Activated CD4-positive, alpha-beta T cell treated with anti-CD3 and anti-CD28 coated beads, Interleukin-2, amount 10 ng/mL, durations not matched to agents 24 days and 14 days (primary cell): ENCODE data around the gene DOP1A. TPM values are rescaled to one million over a fixed set of nuclear protein-coding genes. Genes with fewer than 3 reads are reported as not detected.
A peak's percentile ranks its signal among the peaks of the same experiment; 100 is the strongest.
"Not testable (repeated sequence)": the region's sequence is repeated elsewhere in the genome, so short reads cannot be mapped to it uniquely, and the experiment has no call there.

ENCODE experiments used
- DNase-seq: peaks from one replicate; pipeline ENCODE4 v3.0.0; 2022
- H3K27ac Mint-ChIP-seq: one replicate; pipeline ENCODE4 v1.8.0; 2022; ENCODE audit warnings: mild to moderate bottlenecking, mixed read lengths
- H3K27me3 Mint-ChIP-seq: one replicate; pipeline ENCODE4 v1.8.0; 2022; ENCODE audit warnings: mixed read lengths
- H3K36me3 Mint-ChIP-seq: one replicate; pipeline ENCODE4 v1.8.0; 2022; ENCODE audit warnings: low read depth, mild to moderate bottlenecking, mixed read lengths
- H3K4me1 Mint-ChIP-seq: one replicate; pipeline ENCODE4 v1.8.0; 2021; ENCODE audit warnings: mixed read lengths
- H3K4me3 Mint-ChIP-seq: one replicate; pipeline ENCODE4 v1.8.0; 2022; ENCODE audit warnings: mild to moderate bottlenecking, moderate library complexity, mixed read lengths
- H3K9me3 Mint-ChIP-seq: one replicate; pipeline ENCODE4 v1.8.0; 2021; ENCODE audit warnings: mixed read lengths
- intact Hi-C: fragments of 100-400 bp; cut with micrococcal nuclease; formaldehyde crosslinking; loops from one replicate; pipeline ENCODE4 v1.15.1; 2023
- total RNA-seq: library from RNA; stranded (reverse); gene quantifications from 2 replicates; pipeline ENCODE4 v1.2.3, GENCODE V29; 2022

DOP1A gene
- total RNA-seq, 1 donor from 2014 or later = 6.2 TPM

- intact Hi-C loops = no loop called here
- H3K4me3 Mint-ChIP-seq = no peak overlapping the region
- no peak overlapping the region for H3K27ac Mint-ChIP-seq
- peaks cover 38% of the 10 kb centered on the region for H3K36me3 Mint-ChIP-seq
- H3K4me1 Mint-ChIP-seq = peaks cover 18% of the 10 kb centered on the region
- no peaks in the 10 kb centered on the region for H3K27me3 Mint-ChIP-seq
- H3K9me3 Mint-ChIP-seq = no peaks in the 10 kb centered on the region
- no peak for DNase-seq
Measured at GRCh38 chr6:83188501-83188900, 121.0 kb downstream of the DOP1A start.

GRCh38 chr6:83190626-83191025, 123.2 kb downstream of the DOP1A start:
- Mint-ChIP-seq H3K36me3 (peaks cover 28% of the 10 kb centered on the region), H3K9me3 (no peaks in the 10 kb centered on the region), H3K4me3 (no peak overlapping the region)

GRCh38 chr6:83191974-83192373, 124.5 kb downstream of the DOP1A start:
- H3K9me3 Mint-ChIP-seq = not testable (repeated sequence)

More at GRCh38 chr6:83190626-83191025, 123.2 kb downstream of the DOP1A start:
- peaks cover 3% of the 10 kb centered on the region for H3K27me3 Mint-ChIP-seq
- DNase-seq = no peak
- intact Hi-C loops = no loop called here
- peaks cover 26% of the 10 kb centered on the region for H3K4me1 Mint-ChIP-seq
- H3K27ac Mint-ChIP-seq = no peak overlapping the region

DNA sequence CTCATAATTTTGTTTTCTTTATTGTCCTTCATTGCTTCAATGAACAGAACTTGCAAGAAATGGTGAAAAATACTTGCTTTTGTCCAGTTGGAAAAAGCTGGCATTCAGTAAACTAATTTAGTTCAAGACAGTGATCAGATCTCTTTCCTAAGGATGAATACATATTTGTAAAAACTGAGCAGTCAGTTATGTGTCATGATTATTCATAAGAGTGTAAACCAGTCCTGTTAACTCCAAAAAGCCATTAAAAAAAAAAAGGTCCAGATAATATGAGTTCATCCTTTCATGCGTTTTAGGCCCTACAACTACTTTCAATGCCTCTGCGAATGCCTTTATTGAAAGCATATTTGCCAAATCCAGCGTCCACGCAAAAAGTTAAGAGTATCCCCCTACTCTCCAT, 125.0 kb downstream of the DOP1A start:
- Mint-ChIP-seq H3K27me3 (peaks cover 3% of the 10 kb centered on the region), H3K27ac (peak overlapping the region; percentile 97), H3K4me3 (peak overlapping the region; percentile 99), H3K4me1 (peaks cover 26% of the 10 kb centered on the region), H3K36me3 (peaks cover 24% of the 10 kb centered on the region), H3K9me3 (no peaks in the 10 kb centered on the region)
- intact Hi-C loops = loop anchor here (2.0 kb wide), 1 partner anchor 22 kb away; no protein-coding TSS in a partner anchor
- DNase-seq = no peak

More at GRCh38 chr6:83191974-83192373, 124.5 kb downstream of the DOP1A start:
- not testable (repeated sequence) for H3K27ac Mint-ChIP-seq, H3K27me3 Mint-ChIP-seq, DNase-seq
- peaks cover 26% of the 10 kb centered on the region for H3K4me1 Mint-ChIP-seq
- peak overlapping the region; percentile 99 for H3K4me3 Mint-ChIP-seq
- intact Hi-C loops = loop anchor here (2.0 kb wide), 1 partner anchor 23 kb away; no protein-coding TSS in a partner anchor
- H3K36me3 Mint-ChIP-seq = peaks cover 25% of the 10 kb centered on the region

GRCh38 chr6:83192871-83193746, 125.6 kb downstream of the DOP1A start, which contains the start of the genes PGM3 and RWDD2A:
Gene PGM3, minus strand, starts transcription at chr6:83193265. Its CDS starts 2,253 bp downstream, at chr6:83191012.
Gene RWDD2A, plus strand, starts transcription at chr6:83193357. Its CDS starts 1,095 bp downstream, at chr6:83194452.
- peaks cover 3% of the 10 kb centered on the region for H3K27me3 Mint-ChIP-seq
- H3K9me3 Mint-ChIP-seq = no peaks in the 10 kb centered on the region
- intact Hi-C loops = loop anchor here (1.0 to 2.0 kb wide), 3 partner anchors 22 to 946 kb away; partner anchors contain the start of genes DOP1A and IBTK
- H3K4me3 Mint-ChIP-seq = peak within 1 kb of the TSS; percentile 99
- peaks cover 23% of the 10 kb centered on the region for H3K36me3 Mint-ChIP-seq
- peak within 1 kb of the TSS; percentile 97 for H3K27ac Mint-ChIP-seq
- H3K4me1 Mint-ChIP-seq = peaks cover 26% of the 10 kb centered on the region
- peak; percentile 97 for DNase-seq

DNA sequence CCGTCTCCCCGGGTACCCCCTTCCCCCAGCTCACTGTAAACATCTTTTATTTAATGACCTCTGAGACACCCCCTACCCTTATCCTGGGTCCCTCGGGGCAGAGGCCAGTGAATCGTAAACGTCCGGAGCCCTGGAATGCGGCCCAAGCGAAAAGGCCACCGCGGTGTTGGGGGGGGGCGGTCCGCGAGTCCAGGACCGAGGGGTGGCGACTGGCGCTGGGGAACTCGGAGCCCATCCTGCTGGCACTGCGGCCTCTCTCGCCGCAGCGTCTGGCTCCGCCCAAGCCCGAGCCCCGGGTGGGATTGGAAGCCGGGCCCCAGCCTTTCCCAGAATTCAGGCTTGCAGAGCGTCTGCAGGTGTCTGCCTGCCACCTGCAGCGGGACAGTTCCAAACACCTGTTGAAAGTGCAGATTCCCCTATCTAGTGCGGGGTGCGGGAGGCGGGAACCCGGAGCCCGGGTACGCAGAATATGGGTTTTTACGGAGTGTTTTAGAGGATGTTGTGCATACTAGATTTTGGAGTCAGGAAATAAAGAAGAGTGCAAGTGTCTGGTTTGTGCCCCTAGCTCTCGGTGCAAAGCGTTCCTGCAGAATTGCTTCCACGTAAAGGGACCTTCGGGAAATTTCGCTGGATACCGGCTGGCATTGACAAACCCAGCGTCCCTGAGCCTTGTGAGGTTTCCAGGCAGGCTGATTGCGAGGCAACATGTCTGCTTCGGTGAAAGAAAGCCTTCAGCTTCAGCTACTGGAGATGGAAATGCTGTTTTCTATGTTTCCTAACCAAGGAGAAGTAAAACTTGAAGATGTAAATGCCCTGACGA, 126.5 kb downstream of the DOP1A start:
- Mint-ChIP-seq H3K4me1 (peaks cover 26% of the 10 kb centered on the region), H3K27me3 (peaks cover 3% of the 10 kb centered on the region), H3K36me3 (peaks cover 23% of the 10 kb centered on the region), H3K9me3 (no peaks in the 10 kb centered on the region), H3K4me3 (peak overlapping the region; percentile 99), H3K27ac (no peak overlapping the region)
- intact Hi-C loops = loop anchor here (1.0 to 2.0 kb wide), 3 partner anchors 21 to 947 kb away; partner anchors contain the start of genes DOP1A and IBTK
- peak; percentile 76 for DNase-seq

DNA sequence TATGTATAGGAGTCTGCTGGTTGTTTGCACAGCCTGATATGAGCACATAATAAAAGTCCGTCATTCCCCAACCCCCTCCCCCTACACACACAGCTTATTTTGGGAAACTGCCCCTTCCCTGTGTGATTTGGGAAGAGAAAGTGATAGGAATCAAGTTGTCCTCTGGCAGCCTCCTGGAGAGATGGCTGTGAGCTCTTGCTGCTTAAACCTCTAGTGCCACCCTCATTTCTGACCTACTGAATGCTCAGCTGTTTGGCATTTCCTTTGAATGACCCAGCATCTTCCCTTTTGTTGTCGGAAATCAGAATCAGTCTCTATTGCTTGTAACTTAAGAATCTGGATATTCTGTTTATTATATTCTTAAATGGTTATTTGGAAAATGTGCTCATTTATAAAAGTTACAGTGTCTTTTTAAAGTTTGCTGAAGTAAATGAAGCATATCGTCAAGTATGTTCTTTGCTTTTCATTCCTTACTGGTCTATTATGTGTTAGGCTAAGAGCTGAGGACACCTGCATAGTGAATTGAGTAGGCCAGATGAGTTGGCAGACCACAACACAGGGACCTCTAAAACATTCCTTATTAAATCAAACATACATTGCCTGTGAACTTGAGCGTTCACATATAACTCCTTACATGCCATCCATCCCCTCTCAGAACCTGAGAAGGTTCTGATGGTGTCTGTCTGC, 131.2 kb downstream of the DOP1A start:
- Mint-ChIP-seq H3K4me3 (no peak overlapping the region), H3K9me3 (no peaks in the 10 kb centered on the region), H3K4me1 (peaks cover 8% of the 10 kb centered on the region), H3K36me3 (peaks cover 5% of the 10 kb centered on the region), H3K27me3 (peaks cover 5% of the 10 kb centered on the region), H3K27ac (no peak overlapping the region)
- intact Hi-C loops = no loop called here
- no peak for DNase-seq

DNA sequence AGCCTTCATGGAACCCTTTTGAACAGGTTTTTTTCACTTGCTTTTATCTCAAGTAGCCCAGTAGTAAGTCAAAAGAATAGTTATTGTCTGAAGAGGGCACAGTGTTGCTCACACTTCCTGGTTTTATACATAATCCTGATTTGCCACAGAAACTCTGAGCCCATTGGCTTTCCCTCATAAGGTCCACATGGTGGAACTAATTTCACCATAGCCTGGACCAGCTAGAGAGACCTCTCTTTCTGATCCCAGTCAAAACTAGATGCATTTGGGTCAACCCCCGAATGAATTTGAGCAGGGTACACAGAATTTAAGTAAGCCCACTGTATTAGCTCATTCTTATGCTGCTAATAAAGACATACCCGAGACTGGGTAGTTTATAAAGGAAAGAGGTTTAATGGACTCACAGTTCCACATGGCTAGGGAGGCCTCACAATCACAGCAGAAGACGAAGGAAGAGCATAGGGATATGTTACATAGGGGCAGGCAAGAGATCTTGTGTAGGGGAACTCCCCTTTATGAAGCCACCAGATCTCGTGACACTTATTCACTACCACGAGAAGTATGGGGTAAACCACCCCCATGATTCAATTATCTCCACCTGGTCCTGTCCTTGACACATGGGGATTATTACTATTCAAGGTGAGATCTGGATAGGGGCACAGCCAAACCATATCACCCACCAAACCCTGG, 131.8 kb downstream of the DOP1A start:
- Mint-ChIP-seq H3K27me3 (peaks cover 5% of the 10 kb centered on the region), H3K4me1 (peaks cover 5% of the 10 kb centered on the region), H3K9me3 (no peaks in the 10 kb centered on the region), H3K36me3 (peaks cover 4% of the 10 kb centered on the region), H3K27ac (no peak overlapping the region), H3K4me3 (no peak overlapping the region)
- no peak for DNase-seq
- intact Hi-C loops = no loop called here

GRCh38 chr6:83199863-83200225, 132.4 kb downstream of the DOP1A start:
- no peak for DNase-seq
- Mint-ChIP-seq H3K36me3 (peaks cover 3% of the 10 kb centered on the region), H3K27me3 (peaks cover 3% of the 10 kb centered on the region), H3K4me1 (peaks cover 2% of the 10 kb centered on the region), H3K27ac (no peak overlapping the region), H3K4me3 (no peak overlapping the region), H3K9me3 (no peaks in the 10 kb centered on the region)
- intact Hi-C loops = no loop called here

DNA sequence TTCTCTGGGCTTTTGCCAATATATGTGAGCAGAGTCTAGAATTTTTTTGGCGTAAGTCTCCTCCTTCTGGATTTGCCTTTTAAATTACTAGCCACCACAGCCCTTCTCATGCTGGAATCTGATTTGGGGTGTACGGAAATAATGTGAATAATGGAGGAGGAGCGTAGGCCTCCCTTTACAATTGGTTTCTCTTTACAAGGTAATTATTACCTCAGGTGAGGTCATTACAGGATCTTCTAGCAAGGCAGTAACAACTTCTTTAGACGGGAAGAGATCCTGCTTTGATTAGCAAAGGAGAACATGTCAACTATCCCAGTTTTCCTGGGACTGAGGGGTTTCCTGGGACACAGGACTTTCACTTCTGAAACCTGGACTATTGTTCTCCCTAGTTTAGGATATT, 134.6 kb downstream of the DOP1A start:
- no peak for DNase-seq
- Mint-ChIP-seq H3K27ac (no peak overlapping the region), H3K36me3 (no peaks in the 10 kb centered on the region), H3K4me3 (no peak overlapping the region), H3K9me3 (no peaks in the 10 kb centered on the region), H3K27me3 (peaks cover 6% of the 10 kb centered on the region), H3K4me1 (no peaks in the 10 kb centered on the region)
- intact Hi-C loops = no loop called here

DNA sequence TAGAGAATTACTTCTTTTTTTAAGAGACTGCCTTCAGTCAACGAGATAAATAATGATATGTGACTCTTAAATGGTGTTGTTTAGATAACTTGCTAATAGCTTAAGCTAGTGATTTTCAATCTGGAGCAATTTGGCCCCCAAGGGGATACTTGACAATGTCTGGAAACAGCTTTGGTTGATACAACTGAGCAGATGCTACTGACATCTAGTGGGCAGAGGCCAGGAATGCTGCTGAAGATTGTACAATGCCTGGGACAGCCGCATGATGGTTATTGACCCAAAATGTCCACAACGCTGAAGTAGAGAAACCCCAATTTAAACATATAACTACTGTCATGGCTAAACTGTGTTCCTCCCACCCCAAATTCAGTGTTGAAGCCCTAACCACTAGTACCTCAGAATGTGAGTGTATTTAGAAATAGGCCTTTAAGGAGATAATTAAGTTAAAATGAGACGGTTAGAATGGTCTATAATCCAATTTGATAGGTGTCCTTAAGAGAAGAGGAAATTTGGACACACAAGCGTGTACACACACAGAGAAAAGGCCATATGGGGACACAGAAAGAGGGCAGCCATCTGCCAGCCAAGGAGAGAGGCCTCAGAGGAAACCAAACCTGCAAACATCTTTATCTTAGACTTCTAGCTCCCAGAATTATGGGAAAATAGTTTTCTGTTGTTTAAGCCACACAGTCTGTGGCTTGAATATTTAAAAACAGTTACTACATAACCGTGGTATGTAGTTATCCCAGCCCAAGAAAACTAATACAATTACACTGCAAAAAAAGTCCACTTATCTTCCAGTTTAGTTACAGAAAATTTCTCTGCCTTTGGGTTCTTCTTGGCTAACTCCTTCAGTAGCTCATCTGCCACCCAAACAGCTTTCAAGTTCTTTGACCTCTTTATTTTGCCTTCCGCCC, 147.9 kb downstream of the DOP1A start:
- Mint-ChIP-seq H3K4me1 (peaks cover 3% of the 10 kb centered on the region), H3K27ac (no peak overlapping the region), H3K4me3 (no peak overlapping the region), H3K9me3 (no peaks in the 10 kb centered on the region), H3K27me3 (peaks cover 20% of the 10 kb centered on the region), H3K36me3 (no peaks in the 10 kb centered on the region)
- intact Hi-C loops = loop anchor here (1.0 to 10.0 kb wide), 4 partner anchors 23 to 963 kb away; partner anchors contain the start of genes DOP1A, PGM3 and RWDD2A
- DNase-seq = peak; percentile 86

DNA sequence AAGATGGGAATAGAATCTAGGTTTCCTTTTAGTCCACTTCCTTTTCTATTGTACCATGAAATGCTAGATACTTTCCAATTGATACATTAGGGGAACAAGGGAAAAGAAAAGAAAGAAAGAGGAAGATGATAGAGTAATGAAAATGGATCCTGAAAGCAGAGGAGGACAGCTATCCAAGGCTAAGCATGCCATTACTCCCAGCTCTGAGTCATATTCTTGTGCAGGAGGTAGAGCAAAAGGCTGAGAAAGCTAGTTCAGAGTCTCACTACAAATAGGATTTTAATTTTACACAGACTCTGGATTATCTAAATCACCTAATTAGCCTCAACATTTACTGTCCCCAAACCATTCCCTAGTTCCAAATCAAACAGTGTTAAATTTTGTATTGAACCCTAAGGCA, 149.3 kb downstream of the DOP1A start:
- Mint-ChIP-seq H3K9me3 (no peaks in the 10 kb centered on the region), H3K4me1 (peaks cover 3% of the 10 kb centered on the region), H3K27me3 (peaks cover 13% of the 10 kb centered on the region), H3K27ac (no peak overlapping the region), H3K4me3 (no peak overlapping the region), H3K36me3 (no peaks in the 10 kb centered on the region)
- no peak for DNase-seq
- intact Hi-C loops = loop anchor here (5.0 to 10.0 kb wide), 2 partner anchors 942 to 965 kb away; no protein-coding TSS in a partner anchor
